Measurements from ENCODE around the gene OGDH. TPM values are rescaled to one million over a fixed set of nuclear protein-coding genes. Genes with fewer than 3 reads are reported as not detected.

OGDH gene
- total and polyA plus RNA-seq, 2 of the 13 experiments (the other 11 are each of a cell fraction or from before 2014, with no cell fraction given), result 17.4 to 25.4 TPM

DNA sequence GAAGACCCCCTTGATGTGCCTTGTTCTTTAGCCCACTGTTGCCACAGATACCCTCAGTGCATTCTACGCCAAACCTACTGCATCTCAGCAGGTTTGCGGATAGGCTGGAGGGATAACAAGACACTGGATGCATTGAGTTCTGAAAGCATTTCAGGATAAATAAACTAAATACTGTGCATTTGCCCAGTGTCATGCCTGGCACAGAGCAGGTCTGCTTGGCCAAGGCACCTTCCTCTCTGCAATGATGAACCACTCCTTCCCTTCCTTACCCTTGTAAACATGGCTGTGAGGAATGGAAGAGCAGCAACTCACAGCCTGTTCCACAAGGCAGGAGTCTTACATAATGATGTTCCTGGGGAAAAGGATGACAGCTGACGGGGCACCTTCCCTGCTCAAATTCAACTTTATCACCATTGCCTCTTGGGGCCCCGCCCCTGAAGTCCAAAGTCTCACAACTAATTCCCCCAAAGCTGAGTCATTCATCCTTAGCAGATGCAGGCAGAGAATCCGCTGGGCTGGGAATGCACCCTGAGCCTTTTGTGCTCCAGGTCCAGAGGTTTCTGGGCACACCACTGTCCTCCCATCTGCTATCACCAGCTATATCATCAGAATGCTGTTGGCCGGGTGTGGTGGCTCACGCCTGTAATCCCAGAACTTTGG is 44.3 kb upstream of the OGDH start (continued):
- no peak for TF ChIP-seq RFXANK (CRISPR knock-in tag; IDR thresholded peaks at IDR 0.05)
- peak; percentile 26; the same call in 1 of the 2 replicates for TF ChIP-seq CEBPG (CRISPR knock-in tag; IDR thresholded peaks at IDR 0.05)
- TF ChIP-seq ATF6 (CRISPR knock-in tag; conservative IDR thresholded peaks at IDR 0.05), result no peak
- peak; percentile 81; the same call in 1 of the 2 replicates for TF ChIP-seq ZNF317 (CRISPR knock-in tag; IDR thresholded peaks at IDR 0.05)
- peak; percentile 75; the same call in 1 of the 2 replicates for TF ChIP-seq KDM3A (CRISPR knock-in tag; IDR thresholded peaks at IDR 0.05; ENCODE audit: low read depth)
- no peak for TF ChIP-seq ZNF468 (CRISPR knock-in tag; IDR thresholded peaks at IDR 0.05)
- TF ChIP-seq POLR2A (IDR thresholded peaks at IDR 0.05; ENCODE audit: insufficient read depth in 1 of 2, low read depth in 2 of 2, low read length in 2 of 2), result peak in 1 of 2 experiments; percentile 21; a peak in 1 of 4 replicates
- peak; percentile 70; the same call in 1 of the 2 replicates for TF ChIP-seq PATZ1 (CRISPR knock-in tag; IDR thresholded peaks at IDR 0.05)
- TF ChIP-seq ZNF264 (CRISPR knock-in tag; IDR thresholded peaks at IDR 0.05), result peak; percentile 64; the same call in 1 of the 2 replicates
- TF ChIP-seq, protein P1, sequence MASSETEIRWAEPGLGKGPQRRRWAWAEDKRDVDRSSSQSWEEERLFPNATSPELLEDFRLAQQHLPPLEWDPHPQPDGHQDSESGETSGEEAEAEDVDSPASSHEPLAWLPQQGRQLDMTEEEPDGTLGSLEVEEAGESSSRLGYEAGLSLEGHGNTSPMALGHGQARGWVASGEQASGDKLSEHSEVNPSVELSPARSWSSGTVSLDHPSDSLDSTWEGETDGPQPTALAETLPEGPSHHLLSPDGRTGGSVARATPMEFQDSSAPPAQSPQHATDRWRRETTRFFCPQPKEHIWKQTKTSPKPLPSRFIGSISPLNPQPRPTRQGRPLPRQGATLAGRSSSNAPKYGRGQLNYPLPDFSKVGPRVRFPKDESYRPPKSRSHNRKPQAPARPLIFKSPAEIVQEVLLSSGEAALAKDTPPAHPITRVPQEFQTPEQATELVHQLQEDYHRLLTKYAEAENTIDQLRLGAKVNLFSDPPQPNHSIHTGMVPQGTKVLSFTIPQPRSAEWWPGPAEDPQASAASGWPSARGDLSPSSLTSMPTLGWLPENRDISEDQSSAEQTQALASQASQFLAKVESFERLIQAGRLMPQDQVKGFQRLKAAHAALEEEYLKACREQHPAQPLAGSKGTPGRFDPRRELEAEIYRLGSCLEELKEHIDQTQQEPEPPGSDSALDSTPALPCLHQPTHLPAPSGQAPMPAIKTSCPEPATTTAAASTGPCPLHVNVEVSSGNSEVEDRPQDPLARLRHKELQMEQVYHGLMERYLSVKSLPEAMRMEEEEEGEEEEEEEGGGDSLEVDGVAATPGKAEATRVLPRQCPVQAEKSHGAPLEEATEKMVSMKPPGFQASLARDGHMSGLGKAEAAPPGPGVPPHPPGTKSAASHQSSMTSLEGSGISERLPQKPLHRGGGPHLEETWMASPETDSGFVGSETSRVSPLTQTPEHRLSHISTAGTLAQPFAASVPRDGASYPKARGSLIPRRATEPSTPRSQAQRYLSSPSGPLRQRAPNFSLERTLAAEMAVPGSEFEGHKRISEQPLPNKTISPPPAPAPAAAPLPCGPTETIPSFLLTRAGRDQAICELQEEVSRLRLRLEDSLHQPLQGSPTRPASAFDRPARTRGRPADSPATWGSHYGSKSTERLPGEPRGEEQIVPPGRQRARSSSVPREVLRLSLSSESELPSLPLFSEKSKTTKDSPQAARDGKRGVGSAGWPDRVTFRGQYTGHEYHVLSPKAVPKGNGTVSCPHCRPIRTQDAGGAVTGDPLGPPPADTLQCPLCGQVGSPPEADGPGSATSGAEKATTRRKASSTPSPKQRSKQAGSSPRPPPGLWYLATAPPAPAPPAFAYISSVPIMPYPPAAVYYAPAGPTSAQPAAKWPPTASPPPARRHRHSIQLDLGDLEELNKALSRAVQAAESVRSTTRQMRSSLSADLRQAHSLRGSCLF (CRISPR knock-in tag; IDR thresholded peaks at IDR 0.05; ENCODE audit: borderline replicate concordance), result no peak
- no peak for TF ChIP-seq FLYWCH1 (CRISPR knock-in tag; IDR thresholded peaks at IDR 0.05)
- no peak for TF ChIP-seq ZKSCAN5 (CRISPR knock-in tag; IDR thresholded peaks at IDR 0.05)
- TF ChIP-seq PITX1 (CRISPR knock-in tag; IDR thresholded peaks at IDR 0.05), result peak; percentile 89
- TF ChIP-seq, protein P2, sequence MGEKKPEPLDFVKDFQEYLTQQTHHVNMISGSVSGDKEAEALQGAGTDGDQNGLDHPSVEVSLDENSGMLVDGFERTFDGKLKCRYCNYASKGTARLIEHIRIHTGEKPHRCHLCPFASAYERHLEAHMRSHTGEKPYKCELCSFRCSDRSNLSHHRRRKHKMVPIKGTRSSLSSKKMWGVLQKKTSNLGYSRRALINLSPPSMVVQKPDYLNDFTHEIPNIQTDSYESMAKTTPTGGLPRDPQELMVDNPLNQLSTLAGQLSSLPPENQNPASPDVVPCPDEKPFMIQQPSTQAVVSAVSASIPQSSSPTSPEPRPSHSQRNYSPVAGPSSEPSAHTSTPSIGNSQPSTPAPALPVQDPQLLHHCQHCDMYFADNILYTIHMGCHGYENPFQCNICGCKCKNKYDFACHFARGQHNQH (CRISPR knock-in tag; IDR thresholded peaks at IDR 0.05), result peak; percentile 49; the same call in 1 of the 2 replicates
- TF ChIP-seq RBM22 (optimal IDR thresholded peaks at IDR 0.05; ENCODE audit: low read length), result peak; percentile 89
- TF ChIP-seq XRCC5 (optimal IDR thresholded peaks at IDR 0.05; ENCODE audit: low read length), result peak; percentile 44
- TF ChIP-seq SOX5 (CRISPR knock-in tag; IDR thresholded peaks at IDR 0.05; ENCODE audit: borderline replicate concordance), result peak; percentile 21; the same call in 1 of the 2 replicates
- TF ChIP-seq TEAD3 (CRISPR knock-in tag; optimal IDR thresholded peaks at IDR 0.05; ENCODE audit: borderline replicate concordance), result peak; percentile 80
- TF ChIP-seq MED1 (CRISPR knock-in tag; IDR thresholded peaks at IDR 0.05), result peak; percentile 64
- no peak for TF ChIP-seq ZNF569 (CRISPR knock-in tag; IDR thresholded peaks at IDR 0.05; ENCODE audit: borderline replicate concordance)
- TF ChIP-seq HNRNPL (IDR thresholded peaks at IDR 0.05; ENCODE audit: low read depth, low read length), result no peak
- TF ChIP-seq SIX4 (CRISPR knock-in tag; IDR thresholded peaks at IDR 0.05), result 0 out of 2 replicates have a peak, but pooled peaks have one; percentile 36
